GM12891 (cell line): ENCODE data around the gene SBK1.

ENCODE experiments used
- POLR2A ChIP-seq: IDR thresholded peaks from 2 replicates; pipeline ENCODE4 v1.6.1; 2011; ENCODE audit warnings: low read depth, low read length, control low read depth
- POLR2AphosphoS5 ChIP-seq: IDR thresholded peaks from 2 replicates; pipeline ENCODE4 v1.6.1; 2011; ENCODE audit warnings: low read depth, low read length, control low read depth

DNA sequence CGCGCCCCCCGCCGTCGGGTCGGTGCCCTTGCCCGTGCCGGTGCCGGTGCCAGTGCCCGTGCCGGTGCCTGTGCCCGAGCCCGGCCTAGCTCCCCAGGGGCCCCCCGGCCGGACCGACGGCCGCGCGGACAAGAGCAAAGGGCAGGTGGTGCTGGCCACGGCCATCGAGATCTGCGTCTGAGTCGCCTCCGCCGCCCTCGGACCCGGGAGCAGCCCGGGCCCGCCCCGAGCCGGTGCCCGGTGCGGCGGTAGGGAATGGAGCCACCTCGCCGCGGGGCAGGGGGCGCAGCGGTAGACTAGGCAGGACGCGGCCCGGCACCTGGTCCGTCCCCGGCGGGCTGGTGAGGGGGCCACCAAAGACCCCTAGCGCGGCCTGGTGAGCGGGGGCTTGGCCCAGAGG, 28.4 kb downstream of the SBK1 start:
- no peak for TF ChIP-seq POLR2A
- no peak for TF ChIP-seq POLR2AphosphoS5
